ENCODE data around the gene LRP2BP. TPM values are rescaled to one million over a fixed set of nuclear protein-coding genes. Genes with fewer than 3 reads are reported as not detected.
A peak's percentile ranks its signal among the peaks of the same experiment; 100 is the strongest.

Gene LRP2BP
- total RNA-seq: 0.24 and 0.35 TPM in 2 replicates

DNA sequence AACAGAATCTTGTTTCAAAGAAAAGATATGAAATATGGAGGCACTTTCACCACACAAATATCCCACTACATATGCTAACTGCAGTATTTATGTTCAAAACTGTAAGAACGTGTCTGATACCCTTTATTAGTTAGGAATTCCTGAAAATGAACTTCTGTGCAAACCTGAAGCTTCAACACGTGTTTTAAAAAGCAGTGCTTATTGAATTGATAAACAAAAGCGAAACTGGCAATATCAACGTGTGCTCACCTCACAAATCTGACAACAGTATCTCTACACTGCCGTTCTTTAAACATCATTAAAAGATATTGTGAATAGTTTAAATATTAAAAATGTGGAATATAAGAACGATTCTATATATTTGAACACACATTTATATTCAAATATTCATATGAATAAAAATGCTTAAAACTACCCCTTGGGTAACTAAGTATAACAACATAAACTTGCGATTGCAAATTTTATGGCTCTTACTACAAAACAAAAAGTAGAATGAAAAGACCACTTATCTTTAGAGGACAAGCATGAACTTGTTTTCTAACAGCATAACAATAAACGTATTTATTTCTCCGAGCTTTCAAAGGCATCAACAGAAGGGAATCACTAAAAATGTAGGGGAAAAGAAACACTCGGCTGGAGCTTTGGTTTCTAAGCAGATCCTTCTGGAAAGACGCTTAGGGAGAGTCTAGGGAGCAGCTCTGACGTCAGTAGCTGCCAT is at the start of gene LRP2BP:
TSS of gene LRP2BP (minus strand) at position 687 of the 718 bp plus-strand sequence. CDS start 17,738 bp downstream, outside the sequence.
- peak; percentile 82 for DNase-seq (ENCODE audit: extremely low read depth, low read depth, low spot score)

- no peak for DNase-seq (ENCODE audit: extremely low read depth, low read depth, low spot score)
These were observed 49.5 kb upstream of the LRP2BP start for GRCh38 chr4:185445209-185445608.

DNA sequence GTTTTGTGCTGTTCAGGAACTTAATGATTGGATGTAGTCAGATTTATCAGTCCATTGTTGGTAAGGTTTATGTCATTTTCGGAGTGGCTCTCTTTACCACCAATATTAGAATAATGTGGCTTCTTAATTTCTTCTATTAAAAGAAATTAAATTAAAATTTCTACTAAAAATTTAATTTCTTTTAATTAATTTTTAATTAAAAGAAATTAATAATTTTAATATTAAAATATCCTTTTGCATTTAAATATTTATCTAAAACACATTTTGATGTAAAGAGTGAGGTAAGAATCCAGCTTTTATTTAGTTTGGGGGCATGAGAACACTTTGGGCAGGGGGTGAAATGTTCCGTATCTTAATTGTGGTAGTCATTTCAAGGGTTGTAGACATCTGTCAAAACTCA is 45.8 kb upstream of the LRP2BP start:
- no peak for DNase-seq (ENCODE audit: extremely low read depth, low read depth, low spot score)

- DNase-seq (ENCODE audit: extremely low read depth, low read depth, low spot score): no peak
These were observed 42.1 kb upstream of the LRP2BP start for GRCh38 chr4:185437809-185438208.

GRCh38 chr4:185435466-185435865 is 39.7 kb upstream of the LRP2BP start:
- DNase-seq (ENCODE audit: extremely low read depth, low read depth, low spot score): no peak

GRCh38 chr4:185429660-185430059 is 33.9 kb upstream of the LRP2BP start:
- no peak for DNase-seq (ENCODE audit: extremely low read depth, low read depth, low spot score)

- DNase-seq (ENCODE audit: extremely low read depth, low read depth, low spot score): no peak
These were observed 31.4 kb upstream of the LRP2BP start for GRCh38 chr4:185426960-185427688.

GRCh38 chr4:185425647-185426352 is 30.1 kb upstream of the LRP2BP start, which contains the start of gene UFSP2:
Gene UFSP2 (minus strand): TSS chr4:185425964. CDS start chr4:185425868, 96 bp downstream.
- DNase-seq (ENCODE audit: extremely low read depth, low read depth, low spot score): peak; percentile 88

- no peak for DNase-seq (ENCODE audit: extremely low read depth, low read depth, low spot score)
These were observed 29.4 kb upstream of the LRP2BP start for GRCh38 chr4:185424905-185425646.

- no peak for DNase-seq (ENCODE audit: extremely low read depth, low read depth, low spot score)
These were observed 25.8 kb upstream of the LRP2BP start for GRCh38 chr4:185421366-185422124.

- DNase-seq (ENCODE audit: extremely low read depth, low read depth, low spot score): no peak
These were observed 21.2 kb upstream of the LRP2BP start for GRCh38 chr4:185416955-185417354.

DNA sequence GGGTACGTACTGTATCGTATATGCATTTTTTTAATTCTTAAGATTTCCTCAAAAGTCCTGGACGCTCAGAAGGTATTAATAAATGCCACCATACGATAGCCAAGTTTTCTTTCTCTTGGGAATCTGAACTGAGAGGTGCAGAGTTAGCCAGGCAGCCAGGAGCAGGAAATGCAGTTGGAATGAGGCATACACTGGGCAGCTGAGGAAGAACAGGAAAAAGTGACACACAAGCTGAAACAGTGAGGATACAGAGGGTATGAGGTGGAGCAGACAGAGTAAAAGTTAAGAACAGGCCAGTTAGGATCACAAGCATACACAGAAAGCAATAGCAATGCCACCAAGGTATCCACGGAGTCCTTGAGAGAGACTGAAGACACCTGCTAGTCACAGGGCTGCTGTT is 16.7 kb upstream of the LRP2BP start:
- DNase-seq (ENCODE audit: extremely low read depth, low read depth, low spot score): no peak

- DNase-seq (ENCODE audit: extremely low read depth, low read depth, low spot score): no peak
These were observed 16.1 kb upstream of the LRP2BP start for GRCh38 chr4:185411849-185412248.

DNA sequence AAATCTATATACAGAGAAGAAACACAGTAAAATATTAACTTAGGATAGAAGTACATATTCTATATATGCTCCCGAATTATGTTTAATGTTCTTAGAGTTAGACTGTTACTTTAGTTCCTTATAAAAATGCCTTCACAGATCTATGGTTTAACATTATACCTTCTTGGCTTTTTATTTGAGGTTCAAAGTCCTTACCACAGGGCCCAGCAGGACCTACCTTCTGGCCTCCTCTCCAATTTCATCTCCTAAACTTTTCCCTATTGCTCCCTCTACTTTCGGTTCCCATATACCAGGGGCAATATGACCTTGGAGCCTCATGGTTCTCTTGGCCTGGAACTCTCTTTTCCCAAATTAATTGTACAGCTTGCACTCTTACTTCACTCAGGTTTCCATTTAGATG is 12.7 kb upstream of the LRP2BP start:
- DNase-seq (ENCODE audit: extremely low read depth, low read depth, low spot score): no peak

DNA sequence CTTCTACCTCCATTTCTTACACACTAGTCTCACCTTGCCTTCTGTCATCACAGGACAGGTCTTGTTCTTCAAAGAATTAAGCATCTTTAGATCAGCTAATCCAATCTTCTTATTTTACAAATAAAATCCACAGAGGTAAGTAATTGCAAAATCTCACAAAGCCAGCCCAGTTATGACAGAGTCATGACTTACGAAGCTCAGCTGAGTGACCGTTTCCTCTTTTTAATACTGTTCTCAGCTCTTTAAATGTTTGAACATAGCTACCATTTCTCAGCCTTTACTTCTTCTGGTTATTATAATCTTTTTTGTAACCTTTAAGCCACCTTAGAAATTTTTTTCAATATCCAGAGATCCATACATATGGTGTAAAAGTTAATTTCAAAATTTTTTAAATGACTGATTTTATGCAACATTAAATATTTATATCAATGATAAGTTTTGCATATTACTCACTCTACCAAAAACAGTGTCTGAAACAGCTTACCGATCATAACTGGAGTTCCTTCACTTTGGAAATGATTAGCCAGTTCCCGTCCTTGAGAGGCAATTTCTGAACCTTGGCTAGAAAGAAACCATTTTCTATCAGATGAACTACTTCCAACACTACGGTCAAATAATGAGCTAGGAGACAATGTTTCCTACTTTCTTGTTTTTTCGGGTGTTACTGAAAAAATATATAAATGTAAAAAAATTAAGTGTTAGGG is 9.7 kb upstream of the LRP2BP start:
- DNase-seq (ENCODE audit: extremely low read depth, low read depth, low spot score): no peak

GRCh38 chr4:185404031-185404430 is 8.3 kb upstream of the LRP2BP start:
- DNase-seq (ENCODE audit: extremely low read depth, low read depth, low spot score): no peak

- no peak for DNase-seq (ENCODE audit: extremely low read depth, low read depth, low spot score)
These were observed 3.7 kb upstream of the LRP2BP start for GRCh38 chr4:185399466-185399865.

DNA sequence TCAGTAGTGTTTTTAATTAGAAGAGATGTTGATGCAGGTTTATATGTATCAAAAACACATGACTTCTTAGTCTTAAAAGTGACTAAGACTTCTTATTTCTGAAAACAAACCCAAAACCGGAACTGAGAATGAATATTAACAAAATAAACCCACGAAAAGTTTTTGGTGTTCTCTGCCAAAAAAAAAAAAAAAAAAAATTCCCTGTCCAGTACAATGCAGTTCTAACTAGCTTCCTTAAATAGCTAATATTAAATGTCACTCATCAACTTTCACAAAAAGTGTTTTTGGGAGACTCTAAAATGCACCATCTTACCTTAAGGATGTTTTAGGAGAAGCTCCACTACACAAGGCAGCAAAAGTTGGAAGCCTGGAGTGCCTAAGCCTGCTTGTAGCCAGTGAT is 2.9 kb upstream of the LRP2BP start:
- no peak for DNase-seq (ENCODE audit: extremely low read depth, low read depth, low spot score)

DNA sequence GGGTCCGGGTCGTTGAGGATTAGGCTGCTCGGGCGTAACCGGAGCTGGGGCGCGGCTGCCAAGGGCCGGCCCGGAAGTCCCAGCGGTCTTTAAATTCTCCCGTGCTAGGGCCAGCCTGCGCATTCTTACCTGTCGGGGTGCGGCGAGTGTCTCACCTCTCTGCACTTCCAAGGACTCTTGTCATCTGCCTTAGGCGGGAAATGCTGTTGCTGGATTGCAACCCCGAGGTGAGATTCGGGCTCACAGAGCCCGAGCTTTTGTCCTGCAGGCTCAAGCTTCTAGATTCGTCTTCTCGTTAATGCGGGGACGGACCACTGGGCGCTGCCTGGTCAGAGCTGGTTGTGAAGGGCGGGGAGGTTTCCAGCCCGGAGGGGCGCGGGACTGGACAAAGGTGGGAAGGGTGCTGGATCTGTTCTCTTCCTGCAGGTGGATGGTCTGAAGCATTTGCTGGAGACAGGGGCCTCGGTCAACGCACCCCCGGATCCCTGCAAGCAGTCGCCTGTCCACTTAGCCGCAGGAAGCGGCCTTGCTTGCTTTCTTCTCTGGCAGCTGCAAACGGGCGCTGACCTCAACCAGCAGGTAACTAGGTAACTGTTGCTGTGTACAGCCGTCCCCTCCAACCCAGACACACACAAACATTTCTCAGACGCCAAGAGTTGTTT is 1.1 kb upstream of the LRP2BP start, which contains the start of gene ANKRD37:
TSS of gene ANKRD37 (plus strand) at position 118 of the 662 bp plus-strand sequence. CDS start at position 201, 83 bp downstream.
- no peak for DNase-seq (ENCODE audit: extremely low read depth, low read depth, low spot score)

All from glomerular endothelial cell (primary cell).